Stimulated activated CD4-positive, alpha-beta T cell treated with anti-CD3 and anti-CD28 coated beads, Interleukin-15, amount 100 ng/mL, for 1 hour (primary cell): Measurements from ENCODE around the gene KRT79.
"Not testable (repeated sequence)": the region's sequence is repeated elsewhere in the genome, so short reads cannot be mapped to it uniquely, and the experiment has no call there.

ENCODE experiments used
- DNase-seq, 2 donors: peaks; one replicate each; pipeline ENCODE4 v3.0.0-alpha.2; 2020; ENCODE audit warnings: low read depth in 1 of 2, low spot score in 1 of 2

KRT79 gene

GRCh38 chr12:52861511-52861910 is 27.4 kb upstream of the KRT79 start:
- DNase-seq: no peak

- no peak for DNase-seq
These were observed 26.2 kb upstream of the KRT79 start for GRCh38 chr12:52860102-52860823.

GRCh38 chr12:52857500-52857899 is 23.4 kb upstream of the KRT79 start:
- no peak for DNase-seq

- DNase-seq: no peak
These were observed 22.7 kb upstream of the KRT79 start for GRCh38 chr12:52856787-52857186.

GRCh38 chr12:52856077-52856476 is 22.0 kb upstream of the KRT79 start:
- not testable (repeated sequence) for DNase-seq

GRCh38 chr12:52851787-52852186 is 17.7 kb upstream of the KRT79 start:
- no peak for DNase-seq

GRCh38 chr12:52850681-52851080 is 16.6 kb upstream of the KRT79 start:
- no peak for DNase-seq

GRCh38 chr12:52849511-52849910 is 15.4 kb upstream of the KRT79 start:
- no peak for DNase-seq

- DNase-seq: no peak
These were observed 14.6 kb upstream of the KRT79 start, which contains the start of gene KRT78 for GRCh38 chr12:52848661-52849255. Gene KRT78, minus strand, starts transcription at chr12:52848994. Its CDS starts 64 bp downstream, at chr12:52848930.

- DNase-seq: no peak
These were observed 13.4 kb upstream of the KRT79 start for GRCh38 chr12:52847335-52848102.

- DNase-seq: no peak
These were observed 12.4 kb upstream of the KRT79 start for GRCh38 chr12:52846356-52846970.

GRCh38 chr12:52845946-52846345 is 11.8 kb upstream of the KRT79 start:
- no peak for DNase-seq

GRCh38 chr12:52844386-52844785 is 10.3 kb upstream of the KRT79 start:
- DNase-seq: no peak

- no peak for DNase-seq
These were observed 5.5 kb upstream of the KRT79 start for GRCh38 chr12:52839436-52840105.

GRCh38 chr12:52838609-52839435 is 4.7 kb upstream of the KRT79 start:
- DNase-seq: no peak

- DNase-seq: no peak
These were observed 3.9 kb upstream of the KRT79 start for GRCh38 chr12:52837781-52838608.

GRCh38 chr12:52837413-52837741 is 3.3 kb upstream of the KRT79 start:
- DNase-seq: no peak

- DNase-seq: no peak
These were observed 2.6 kb upstream of the KRT79 start for GRCh38 chr12:52836491-52837412.
